WTC11 (cell line): ENCODE results near the gene GOSR2. TPM values are rescaled to one million over a fixed set of nuclear protein-coding genes. Genes with fewer than 3 reads are reported as not detected.

Experiments
- ATAC-seq: fragments of 200-7000 bp; cut with Tn5 transposase; 2 replicates; pipeline ENCODE4 v1.10.0; 2021; ENCODE audit warnings: mild to moderate bottlenecking, moderate library complexity
- CTCF ChIA-PET: fragments of 300-600 bp; sonication (Branson Sonifier 250); formaldehyde crosslinking; loops from one replicate; lab custom pipeline; 2021; ENCODE audit warnings: antibody characterized with exemption; lab: Charles Lee
- POLR2A ChIA-PET: fragments of 350-600 bp; sonication (Branson Sonifier 250); formaldehyde crosslinking; loops from one replicate; lab custom pipeline; 2021; ENCODE audit warnings: antibody characterized with exemption; lab: Charles Lee
- DNase-seq: peaks from one replicate; pipeline ENCODE4 v3.0.0; 2021; ENCODE audit warnings: low spot score
- H3K27ac Mint-ChIP-seq: 2 replicates; pipeline ENCODE4 v1.8.0; 2021; ENCODE audit warnings: mixed read lengths
- H3K27me3 Mint-ChIP-seq: 2 replicates; pipeline ENCODE4 v1.8.0; 2021; ENCODE audit warnings: low read depth, mild to moderate bottlenecking, moderate library complexity, mixed read lengths
- H3K36me3 Mint-ChIP-seq: 2 replicates; pipeline ENCODE4 v1.8.0; 2021; ENCODE audit warnings: mixed read lengths
- H3K4me1 Mint-ChIP-seq: 2 replicates; pipeline ENCODE4 v1.8.0; 2022; ENCODE audit warnings: mixed read lengths
- H3K4me3 Mint-ChIP-seq: 2 replicates; pipeline ENCODE4 v1.8.0; 2021; ENCODE audit warnings: mild to moderate bottlenecking, moderate library complexity, mixed read lengths
- H3K9me3 Mint-ChIP-seq: 2 replicates; pipeline ENCODE4 v1.8.0; 2021; ENCODE audit warnings: mixed read lengths
- AR ChIP-seq: fragments of 250-450 bp; sonication (Bioruptor Pico); IDR thresholded peaks from 2 replicates; pipeline ENCODE4 v1.9.0; 2021; ENCODE audit warnings: mild to moderate bottlenecking
- ARID4B ChIP-seq: sonication (generic); formaldehyde crosslinking; IDR thresholded peaks from 2 replicates; pipeline ENCODE4 v1.8.0; 2023; ENCODE audit warnings: missing genetic modification reagents, mild to moderate bottlenecking, borderline replicate concordance
- CBFB ChIP-seq: sonication (generic); formaldehyde crosslinking; IDR thresholded peaks from 2 replicates; pipeline ENCODE4 v1.8.1; 2022; ENCODE audit warnings: mild to moderate bottlenecking, low read depth, missing genetic modification reagents
- FOXP1 ChIP-seq: sonication (generic); formaldehyde crosslinking; IDR thresholded peaks from 2 replicates; pipeline ENCODE4 v1.8.0; 2022; ENCODE audit warnings: missing genetic modification reagents, mild to moderate bottlenecking, moderate library complexity, borderline replicate concordance
- GRHL2 ChIP-seq: fragments of 250-450 bp; sonication (Bioruptor Pico); IDR thresholded peaks from 2 replicates; pipeline ENCODE4 v1.8.0; 2022; ENCODE audit warnings: mild to moderate bottlenecking, moderate library complexity; ENCODE audit not compliant: insufficient replicate concordance, severe bottlenecking
- HMGXB4 ChIP-seq: sonication (generic); formaldehyde crosslinking; IDR thresholded peaks from 2 replicates; pipeline ENCODE4 v1.8.1; 2023; ENCODE audit warnings: mild to moderate bottlenecking, moderate library complexity, missing genetic modification reagents
- JAZF1 ChIP-seq: fragments of 250-450 bp; sonication (Bioruptor Pico); IDR thresholded peaks from 2 replicates; pipeline ENCODE4 v1.9.0; 2021; ENCODE audit warnings: moderate library complexity, mild to moderate bottlenecking, inconsistent platforms
- MLX ChIP-seq: sonication (generic); formaldehyde crosslinking; IDR thresholded peaks from 2 replicates; pipeline ENCODE4 v1.8.1; 2023; ENCODE audit warnings: mild to moderate bottlenecking, missing genetic modification reagents, moderate library complexity
- MYBL2 ChIP-seq: sonication (generic); formaldehyde crosslinking; IDR thresholded peaks from 2 replicates; pipeline ENCODE4 v1.8.1; 2023; ENCODE audit warnings: mild to moderate bottlenecking, moderate library complexity, missing genetic modification reagents
- NR2C2 ChIP-seq: sonication (generic); formaldehyde crosslinking; IDR thresholded peaks from 2 replicates; pipeline ENCODE4 v1.8.0; 2022; ENCODE audit warnings: mild to moderate bottlenecking, missing genetic modification reagents
- NR3C1 ChIP-seq: sonication (generic); formaldehyde crosslinking; conservative IDR thresholded peaks from 2 replicates; pipeline ENCODE4 v1.8.1; 2023; ENCODE audit warnings: low read depth, mild to moderate bottlenecking, missing genetic modification reagents
- PRRX2 ChIP-seq: fragments of 250-450 bp; sonication (Bioruptor Pico); IDR thresholded peaks from 2 replicates; pipeline ENCODE4 v1.8.0; 2021; ENCODE audit warnings: mild to moderate bottlenecking
- SOX15 ChIP-seq: fragments of 250-450 bp; sonication (Bioruptor Pico); IDR thresholded peaks from 2 replicates; pipeline ENCODE4 v1.9.0; 2021; ENCODE audit warnings: mild to moderate bottlenecking
- SP1 ChIP-seq: sonication (generic); formaldehyde crosslinking; conservative IDR thresholded peaks from 2 replicates; pipeline ENCODE4 v1.8.1; 2022; ENCODE audit warnings: missing genetic modification reagents
- ZBTB21 ChIP-seq: sonication (generic); formaldehyde crosslinking; IDR thresholded peaks from 2 replicates; pipeline ENCODE4 v1.8.1; 2023; ENCODE audit warnings: mild to moderate bottlenecking, missing genetic modification reagents, borderline replicate concordance
- ZNF232 ChIP-seq: sonication (generic); formaldehyde crosslinking; IDR thresholded peaks from 2 replicates; pipeline ENCODE4 v1.8.0; 2022; ENCODE audit warnings: mild to moderate bottlenecking, missing genetic modification reagents
- ZNF671 ChIP-seq: fragments of 250-450 bp; sonication (Bioruptor Pico); IDR thresholded peaks from 2 replicates; pipeline ENCODE4 v1.8.0; 2021; ENCODE audit warnings: mild to moderate bottlenecking
- total RNA-seq: library from RNA; stranded (reverse); gene quantifications from 3 replicates; pipeline ENCODE4 v1.2.3, GENCODE V29; 2021

The GOSR2 gene
- total RNA-seq, 1 experiment from 2014 or later, result 45.8 TPM

- TF ChIP-seq ARID4B (CRISPR knock-in tag), result no peak
- TF ChIP-seq, all 79 proteins: peak for 0
Measured at GRCh38 chr17:46903762-46904672, 18.9 kb upstream of the GOSR2 start (continued).

- ChIA-PET CTCF (interaction anchor here (1.1 to 1.8 kb wide), 4 partner anchors 19 to 34 kb away, joined by 3 to 9 read pairs (median 4); no protein-coding TSS in a partner anchor), POLR2A (no interaction called here)
- Mint-ChIP-seq H3K9me3 (no peaks in the 10 kb centered on the region), H3K4me1 (peaks cover 8% of the 10 kb centered on the region), H3K36me3 (no peaks in the 10 kb centered on the region), H3K4me3 (no peak overlapping the region), H3K27me3 (0 out of 2 replicates have a peak, but pooled peaks cover under 1% of the 10 kb centered on the region), H3K27ac (no peak overlapping the region)
- TF ChIP-seq FOXP1 (no peak), JAZF1 (CRISPR knock-in tag) (no peak), SP1 (no peak), SOX15 (no peak), AR (CRISPR knock-in tag) (no peak), PRRX2 (CRISPR knock-in tag) (no peak), CBFB (CRISPR knock-in tag) (no peak), HMGXB4 (CRISPR knock-in tag) (no peak), NR3C1 (no peak), MLX (CRISPR knock-in tag) (no peak), ZBTB21 (CRISPR knock-in tag) (no peak), MYBL2 (no peak), ZNF671 (no peak), ZNF232 (CRISPR knock-in tag) (no peak), NR2C2 (no peak), GRHL2 (CRISPR knock-in tag) (no peak)
- no peak for DNase-seq
- ATAC-seq, result no peak
Measured at GRCh38 chr17:46908068-46908737, 14.8 kb upstream of the GOSR2 start.
